GM21825 (cell line): ENCODE data around the gene AUTS2.

Experiments
- ATAC-seq: cut with Tn5 transposase; IDR thresholded peaks from one replicate; pipeline ENCODE4 v1.9.1; 2021; ENCODE audit warnings: mild to moderate bottlenecking, moderate library complexity; ENCODE audit not compliant: unreplicated experiment

AUTS2 gene

GRCh38 chr7:70044064-70044463, 445.8 kb downstream of the AUTS2 start:
- no peak for ATAC-seq

- ATAC-seq: no peak
These were observed 446.2 kb downstream of the AUTS2 start for GRCh38 chr7:70044525-70044924.

- no peak for ATAC-seq
These were observed 446.7 kb downstream of the AUTS2 start for GRCh38 chr7:70044981-70045380.

- ATAC-seq: no peak
These were observed 449.1 kb downstream of the AUTS2 start for GRCh38 chr7:70047384-70047783.

- no peak for ATAC-seq
These were observed 449.7 kb downstream of the AUTS2 start for GRCh38 chr7:70047891-70048448.

DNA sequence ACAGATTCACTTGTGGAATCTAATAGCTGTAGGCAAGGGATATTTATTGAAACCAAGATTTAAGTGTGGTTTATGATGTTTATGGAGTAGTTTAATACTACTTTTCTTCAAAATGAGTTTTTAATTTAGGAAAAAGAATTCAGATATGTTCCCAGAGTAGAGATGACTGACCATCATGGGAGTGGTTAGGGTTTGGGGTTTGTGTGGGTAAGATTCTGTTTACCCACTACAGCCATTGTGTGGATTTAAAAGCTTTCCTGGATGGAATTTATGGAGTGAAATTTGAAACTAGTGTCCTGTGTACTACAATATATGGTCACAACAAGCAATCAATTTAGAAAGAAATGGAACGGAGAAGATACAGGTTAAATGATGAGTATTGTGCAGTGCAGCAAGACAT, 453.5 kb downstream of the AUTS2 start:
- no peak for ATAC-seq

DNA sequence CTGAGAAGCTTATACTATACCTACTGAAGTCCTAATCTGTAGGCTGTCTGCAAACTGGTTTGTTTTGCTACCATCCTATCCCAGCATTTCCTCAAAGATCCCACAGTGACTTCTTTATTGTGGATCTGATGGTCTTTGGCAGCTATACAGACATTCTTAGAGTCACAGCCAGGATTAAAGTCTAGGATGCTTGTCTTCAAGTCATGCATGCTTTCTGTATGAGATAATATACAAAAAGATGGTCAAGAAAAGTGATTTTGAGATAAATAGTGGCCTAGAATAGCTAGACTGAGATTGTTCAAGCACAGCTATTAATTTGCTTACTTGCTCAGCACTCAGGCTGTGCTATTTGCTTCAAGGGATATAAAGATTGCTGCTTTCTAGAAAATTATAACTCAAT, 454.4 kb downstream of the AUTS2 start:
- no peak for ATAC-seq

- no peak for ATAC-seq
These were observed 455.1 kb downstream of the AUTS2 start for GRCh38 chr7:70053421-70053820.

DNA sequence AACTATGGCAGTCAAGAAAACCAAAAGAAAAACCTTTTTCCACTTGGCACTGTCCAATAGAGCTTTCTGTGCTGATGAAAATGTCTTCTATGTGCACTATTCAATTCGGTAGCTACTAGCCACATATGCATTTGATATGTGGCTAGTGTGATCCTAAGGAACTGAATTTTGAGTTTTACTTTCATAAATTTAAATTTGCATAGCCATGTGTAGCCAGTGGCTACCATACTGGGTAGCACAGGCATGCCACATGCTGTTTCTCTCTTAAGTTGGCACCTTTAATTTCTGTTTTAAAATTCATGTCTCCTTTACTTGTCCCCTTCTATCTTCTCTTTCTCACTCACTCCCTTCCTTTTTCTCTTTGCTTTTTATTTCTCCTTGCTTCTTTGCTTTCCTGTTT, 455.7 kb downstream of the AUTS2 start:
- no peak for ATAC-seq

DNA sequence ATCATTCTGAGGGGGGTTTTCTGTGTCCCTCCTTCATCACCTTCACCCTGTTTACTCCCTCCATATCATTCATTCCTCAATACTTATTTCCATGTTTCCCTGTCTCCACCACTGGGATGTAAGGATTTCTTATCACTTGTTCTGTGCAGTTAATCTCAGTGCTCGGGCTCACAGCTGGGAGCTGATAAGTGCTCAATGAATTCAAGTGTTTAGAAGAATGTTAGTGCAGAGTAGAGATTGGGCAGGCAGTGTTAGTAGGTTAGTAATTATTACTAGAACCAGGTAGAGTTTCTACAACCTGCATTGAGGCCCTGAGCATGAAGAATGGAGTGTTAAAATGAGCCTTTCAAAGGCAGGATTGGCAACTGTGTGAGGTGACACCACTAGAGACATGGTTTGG, 458.1 kb downstream of the AUTS2 start:
- no peak for ATAC-seq

GRCh38 chr7:70060298-70061068, 462.2 kb downstream of the AUTS2 start:
- ATAC-seq: no peak

DNA sequence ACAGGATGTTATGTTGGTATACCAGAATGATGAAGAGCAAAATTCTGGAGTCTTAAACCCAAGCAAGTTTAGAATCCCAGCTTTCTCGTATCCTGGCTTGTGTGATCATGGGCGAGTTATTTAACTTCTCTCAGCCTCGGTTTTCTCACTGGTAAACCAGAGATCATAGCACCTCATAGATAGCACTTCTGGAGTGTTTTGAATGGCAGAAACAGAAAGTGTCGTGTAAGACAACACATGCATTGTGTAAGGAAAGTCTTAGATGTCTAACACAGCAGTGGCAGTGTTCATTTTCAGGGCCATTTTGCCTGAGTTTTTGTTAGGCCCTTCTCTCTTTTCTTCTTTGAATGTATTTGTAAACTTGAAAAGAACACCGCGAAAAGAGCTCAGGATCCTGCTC, 465.1 kb downstream of the AUTS2 start:
- no peak for ATAC-seq

- no peak for ATAC-seq
These were observed 465.7 kb downstream of the AUTS2 start for GRCh38 chr7:70063927-70064326.

- ATAC-seq: no peak
These were observed 468.6 kb downstream of the AUTS2 start for GRCh38 chr7:70066844-70067243.

DNA sequence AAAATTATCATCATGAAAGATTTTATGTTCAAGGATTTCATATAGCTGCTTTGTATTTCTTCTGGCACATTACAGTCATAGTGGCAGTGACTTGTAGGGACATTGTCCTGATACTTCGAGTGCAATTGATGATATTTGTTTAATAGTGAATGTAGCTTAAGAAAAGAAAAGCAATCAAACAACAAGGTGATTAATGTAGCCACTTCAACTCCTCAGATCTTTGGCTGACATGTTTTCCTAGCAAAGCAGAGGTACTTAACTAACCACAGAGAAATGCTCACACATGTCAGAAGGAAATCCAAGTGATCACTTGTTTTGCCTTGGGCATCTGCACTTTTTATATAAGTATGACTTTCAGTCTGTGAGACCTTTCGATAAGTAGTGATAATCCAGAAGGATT, 470.3 kb downstream of the AUTS2 start:
- no peak for ATAC-seq

DNA sequence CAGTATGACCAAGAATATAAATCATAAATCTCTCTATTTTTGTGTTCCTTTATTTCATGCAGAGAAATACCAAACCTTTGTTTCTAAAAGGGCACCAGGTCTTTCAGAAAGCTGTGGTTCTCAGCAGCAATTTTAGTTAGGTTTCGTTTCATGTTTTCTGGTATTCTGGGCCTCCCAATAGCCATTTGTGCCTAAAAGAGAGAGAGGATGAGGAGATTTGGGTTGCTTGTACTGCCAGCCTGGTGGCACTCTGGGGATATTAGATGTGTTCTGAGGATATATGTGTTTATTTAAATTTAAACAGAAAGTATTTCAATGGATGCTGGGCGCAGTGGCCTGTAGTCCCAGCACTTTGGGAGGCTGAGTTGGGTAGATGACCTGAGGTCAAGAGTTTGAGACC, 471.7 kb downstream of the AUTS2 start:
- no peak for ATAC-seq

DNA sequence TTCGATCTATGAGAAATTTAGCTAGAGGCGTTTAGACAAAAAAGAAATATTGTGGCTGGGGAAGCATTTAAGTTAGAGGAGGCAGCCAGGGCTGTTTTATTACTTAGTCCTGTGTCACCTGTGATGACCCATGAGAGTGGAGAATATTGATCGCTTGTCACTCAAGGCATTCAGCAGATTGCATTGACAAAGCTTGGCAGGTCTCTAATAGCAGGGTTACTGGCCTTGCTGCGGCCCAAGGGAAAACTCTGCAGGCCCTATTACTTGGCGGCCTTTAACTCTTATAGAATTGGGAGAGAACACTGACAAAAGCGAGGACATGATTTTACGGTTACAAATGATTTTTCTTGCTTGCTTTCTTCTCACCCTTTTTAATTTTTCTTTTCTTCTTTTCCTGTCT, 473.5 kb downstream of the AUTS2 start:
- ATAC-seq: no peak

DNA sequence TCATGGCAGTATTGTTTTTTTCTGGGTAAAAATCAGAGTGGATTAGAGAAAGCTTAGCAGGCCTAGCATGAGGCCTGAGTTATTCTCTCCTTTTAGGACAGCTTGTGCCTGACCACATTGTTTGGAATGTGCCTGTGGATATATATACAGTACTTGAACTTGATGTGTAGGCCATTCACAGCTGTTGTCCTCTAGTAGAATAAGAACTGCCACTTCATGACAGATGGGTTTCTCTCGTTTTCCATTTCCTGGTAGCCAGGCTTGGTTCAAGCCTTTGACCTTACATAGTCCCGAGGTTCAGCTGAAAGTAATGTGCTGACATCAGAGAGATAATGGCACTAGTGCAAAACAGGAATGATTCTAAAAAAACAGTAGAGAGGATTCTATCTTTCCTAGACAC, 473.9 kb downstream of the AUTS2 start:
- no peak for ATAC-seq

- ATAC-seq: no peak
These were observed 478.1 kb downstream of the AUTS2 start for GRCh38 chr7:70076325-70076724.

GRCh38 chr7:70082099-70082611, 483.9 kb downstream of the AUTS2 start:
- no peak for ATAC-seq

GRCh38 chr7:70091362-70091761, 493.1 kb downstream of the AUTS2 start:
- ATAC-seq: no peak

DNA sequence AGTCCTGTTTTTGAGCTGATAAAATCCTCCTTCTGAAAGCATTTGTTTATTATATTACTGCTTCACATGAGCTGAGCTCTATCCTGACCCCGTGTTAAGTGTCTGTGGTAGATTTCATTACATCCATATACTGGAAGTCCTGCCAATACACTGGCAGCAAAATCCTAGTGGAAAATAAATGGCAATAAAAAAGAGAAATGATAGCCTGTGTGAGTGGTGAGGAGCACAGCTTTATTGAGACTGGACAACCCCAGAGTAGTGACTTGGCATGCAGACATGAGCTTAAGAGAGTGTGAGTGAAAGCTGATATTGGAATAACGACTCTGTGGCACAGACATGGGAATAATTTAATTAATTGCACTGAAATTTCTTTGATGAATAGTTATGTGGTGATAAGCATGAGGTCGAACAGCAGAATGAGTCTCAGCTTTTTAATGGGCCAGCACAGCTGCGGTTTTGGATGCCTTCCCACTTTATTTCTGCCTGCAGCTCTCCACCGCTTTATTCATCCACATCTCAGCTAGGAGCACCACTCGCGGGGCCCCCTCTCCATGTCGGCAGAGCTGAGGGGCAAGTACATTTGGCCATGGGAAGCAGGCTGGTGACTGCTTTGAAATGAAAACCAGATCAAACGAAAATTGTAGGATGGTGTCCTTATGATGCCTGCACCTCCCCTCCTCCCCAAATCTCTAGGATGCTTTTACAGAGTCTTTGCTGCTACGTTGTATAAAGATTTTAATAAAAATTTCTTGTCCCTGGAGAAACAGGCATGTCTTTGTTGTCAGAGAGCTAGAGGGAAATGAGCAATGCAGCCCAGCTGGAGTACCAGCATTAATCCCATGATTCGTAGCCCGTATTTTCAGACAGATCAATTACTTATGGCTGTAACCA, 494.3 kb downstream of the AUTS2 start:
- no peak for ATAC-seq
